ENCODE data around the gene DUS3L.

GRCh38 chr19:5787409-5788182 is 3.4 kb downstream of the DUS3L start:
- TF ChIP-seq EGR1 (IDR thresholded peaks at IDR 0.05) (no peak), TAF1 (IDR thresholded peaks at IDR 0.05; ENCODE audit: low read depth) (no peak)

Data from Ishikawa (cell line).